ENCODE measurements around the gene KLF13. TPM values are rescaled to one million over a fixed set of nuclear protein-coding genes. Genes with fewer than 3 reads are reported as not detected.

The KLF13 gene
- polyA plus RNA-seq, 2 of the 4 experiments (the other 2 are of a cell fraction): 53.5 TPM

DNA sequence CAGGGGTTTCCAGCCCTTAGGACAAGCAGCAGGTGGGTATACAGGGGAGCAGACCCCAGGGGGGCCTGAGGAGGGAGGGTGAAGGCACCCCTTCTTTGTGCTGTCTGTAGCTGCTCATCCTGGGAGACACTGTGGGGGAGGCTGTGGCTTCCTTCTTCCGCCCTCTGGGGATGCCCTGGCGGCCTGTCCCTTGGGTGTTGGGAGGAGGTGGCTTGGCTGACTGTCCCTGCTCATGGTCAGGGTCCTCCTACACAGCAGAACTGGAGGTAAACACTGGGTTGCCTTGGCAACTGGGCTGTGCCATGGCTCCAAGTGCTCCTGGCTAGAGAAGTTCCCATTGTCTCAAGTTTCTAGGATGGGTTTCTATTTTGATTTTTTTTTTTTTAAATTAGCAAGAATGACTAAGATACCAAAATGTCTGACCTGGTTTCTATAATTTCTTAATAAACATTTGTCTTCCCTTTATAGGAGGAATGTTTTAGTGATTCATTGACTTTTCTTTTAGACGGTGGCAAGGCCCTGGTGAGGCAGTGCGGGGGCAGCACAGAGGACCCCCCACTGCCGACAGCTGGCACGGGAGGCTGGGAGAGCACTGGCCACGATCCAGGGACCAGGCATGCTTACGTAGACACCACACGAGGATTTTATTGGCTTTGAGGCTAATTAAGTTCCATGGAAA, 12.4 kb downstream of the KLF13 start (continued):
- TF ChIP-seq ELK1 (IDR thresholded peaks at IDR 0.05; ENCODE audit: low read depth, low read length) (no peak), JUNB (IDR thresholded peaks at IDR 0.05) (no peak), HDAC2 (IDR thresholded peaks at IDR 0.05) (no peak), CEBPB (IDR thresholded peaks at IDR 0.05) (no peak)

DNA sequence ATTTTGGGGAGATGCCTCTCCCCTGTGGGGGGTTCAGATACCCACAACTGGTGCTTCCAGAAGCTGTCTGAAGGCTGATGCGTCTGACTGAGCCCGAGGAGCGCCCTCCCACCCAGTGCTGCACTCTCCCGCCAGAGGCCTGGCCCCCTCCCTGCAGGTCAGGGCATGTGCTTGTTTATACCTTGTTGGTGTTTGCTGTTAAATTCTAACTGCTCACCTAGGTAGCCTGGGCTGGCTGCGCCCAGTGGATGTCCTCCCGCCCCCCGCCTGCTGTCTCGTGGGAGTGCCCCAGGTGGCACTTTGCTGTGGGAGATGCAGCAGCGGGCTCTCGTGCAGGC, 12.9 kb downstream of the KLF13 start:
- Histone ChIP-seq H3K9me3 (no peaks in the 10 kb centered on the region), H3K4me3 (no peak overlapping the region), H3K27ac (0 out of 6 replicates have a peak overlapping the region, but pooled peaks of 1 of the 2 experiments have one; percentile 4), H3K4me1 (peaks cover 35% of the 10 kb centered on the region), H3K4me2 (no peak overlapping the region; the same call in 2 of the 3 replicates)
- no peak for TF ChIP-seq FOXS1 (CRISPR knock-in tag; IDR thresholded peaks at IDR 0.05)
- no peak for TF ChIP-seq ZNF302 (CRISPR knock-in tag; IDR thresholded peaks at IDR 0.05)
- no peak for TF ChIP-seq RAD21 (conservative IDR thresholded peaks at IDR 0.05 in 1 of 2, IDR thresholded peaks at IDR 0.05 in 1 of 2)
- no peak for TF ChIP-seq CBX2 (IDR thresholded peaks at IDR 0.05; ENCODE audit: borderline replicate concordance, low read depth)
- TF ChIP-seq MAFK (IDR thresholded peaks at IDR 0.05; ENCODE audit: partially characterized antibody): no peak
- TF ChIP-seq, protein P1, sequence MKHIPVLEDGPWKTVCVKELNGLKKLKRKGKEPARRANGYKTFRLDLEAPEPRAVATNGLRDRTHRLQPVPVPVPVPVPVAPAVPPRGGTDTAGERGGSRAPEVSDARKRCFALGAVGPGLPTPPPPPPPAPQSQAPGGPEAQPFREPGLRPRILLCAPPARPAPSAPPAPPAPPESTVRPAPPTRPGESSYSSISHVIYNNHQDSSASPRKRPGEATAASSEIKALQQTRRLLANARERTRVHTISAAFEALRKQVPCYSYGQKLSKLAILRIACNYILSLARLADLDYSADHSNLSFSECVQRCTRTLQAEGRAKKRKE (CRISPR knock-in tag; IDR thresholded peaks at IDR 0.05; ENCODE audit: low read depth): no peak
- no peak for TF ChIP-seq CEBPB (IDR thresholded peaks at IDR 0.05)
- TF ChIP-seq RCOR1 (IDR thresholded peaks at IDR 0.05; ENCODE audit: low read depth, low read length): no peak
- no peak for TF ChIP-seq RARB (CRISPR knock-in tag; IDR thresholded peaks at IDR 0.05)
- no peak for TF ChIP-seq ZSCAN20 (CRISPR knock-in tag; IDR thresholded peaks at IDR 0.05)
- ChIA-PET CTCF (interaction anchor here (0.8 kb wide), 1 partner anchor 16 kb away, joined by 3 read pairs; no protein-coding TSS in a partner anchor), POLR2A (no interaction called here)
- DNase-seq (ENCODE audit: low read depth in 1 of 2, low spot score in 1 of 2) (no peak), FAIRE-seq (no peak), ATAC-seq (no peak)
- 88% methylated on average over 10 of the region's 10 CpGs for WGBS (ENCODE audit: missing lambda C conversion rate)

DNA sequence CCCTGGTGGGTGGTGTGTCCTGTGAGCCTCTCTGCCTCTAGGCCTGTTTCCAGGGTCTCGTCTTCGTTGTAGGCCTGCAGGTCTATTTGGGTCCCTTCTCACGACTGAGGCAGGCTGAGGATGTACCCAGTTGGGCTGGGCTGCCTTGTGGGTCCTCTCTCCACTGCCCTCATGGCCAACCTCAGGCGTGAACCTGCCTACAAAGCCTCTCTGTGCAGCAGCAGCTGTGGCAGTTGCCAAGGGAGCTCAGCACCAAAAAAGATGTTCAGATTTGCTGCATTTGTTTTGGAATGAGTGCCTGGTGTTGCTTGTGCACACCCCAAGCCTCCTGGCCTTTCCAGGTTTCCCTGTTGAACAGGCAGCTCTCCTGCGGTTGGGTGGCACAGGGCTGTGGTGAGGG, 13.4 kb downstream of the KLF13 start:
- no peak overlapping the region for H3K4me2 ChIP-seq
- ChIA-PET POLR2A (no interaction called here), CTCF (interaction anchor here (0.8 kb wide), 2 partner anchors 10 to 16 kb away, joined by 3 read pairs; no protein-coding TSS in a partner anchor)
- no peaks in the 10 kb centered on the region for H3K9me3 ChIP-seq
- DNase-seq (ENCODE audit: low read depth in 1 of 2, low spot score in 1 of 2): no peak
- H3K4me1 ChIP-seq: peaks cover 39% of the 10 kb centered on the region
- 86% methylated on average over 5 of the region's 5 CpGs for WGBS (ENCODE audit: missing lambda C conversion rate)
- no peak for ATAC-seq
- no peak overlapping the region for H3K27ac ChIP-seq
- no peak for TF ChIP-seq POLR2AphosphoS2 (conservative IDR thresholded peaks at IDR 0.05; ENCODE audit: low read length)
- TF ChIP-seq SMC3 (IDR thresholded peaks at IDR 0.05): no peak
- no peak for TF ChIP-seq CBX2 (IDR thresholded peaks at IDR 0.05; ENCODE audit: borderline replicate concordance, low read depth)
- TF ChIP-seq, protein P2, sequence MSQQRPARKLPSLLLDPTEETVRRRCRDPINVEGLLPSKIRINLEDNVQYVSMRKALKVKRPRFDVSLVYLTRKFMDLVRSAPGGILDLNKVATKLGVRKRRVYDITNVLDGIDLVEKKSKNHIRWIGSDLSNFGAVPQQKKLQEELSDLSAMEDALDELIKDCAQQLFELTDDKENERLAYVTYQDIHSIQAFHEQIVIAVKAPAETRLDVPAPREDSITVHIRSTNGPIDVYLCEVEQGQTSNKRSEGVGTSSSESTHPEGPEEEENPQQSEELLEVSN (IDR thresholded peaks at IDR 0.05; ENCODE audit: borderline replicate concordance, low read depth): no peak
- no peak for TF ChIP-seq CEBPB (IDR thresholded peaks at IDR 0.05)
- no peak for TF ChIP-seq ZSCAN20 (CRISPR knock-in tag; IDR thresholded peaks at IDR 0.05)
- no peak for TF ChIP-seq ELK1 (IDR thresholded peaks at IDR 0.05; ENCODE audit: low read depth, low read length)
- TF ChIP-seq NR3C1 (IDR thresholded peaks at IDR 0.05): no peak
- TF ChIP-seq FOXS1 (CRISPR knock-in tag; IDR thresholded peaks at IDR 0.05): no peak
- no peak for TF ChIP-seq CHD4 (IDR thresholded peaks at IDR 0.05; ENCODE audit: borderline replicate concordance)
- no peak for TF ChIP-seq HOXA7 (CRISPR knock-in tag; IDR thresholded peaks at IDR 0.05)
- no peak for TF ChIP-seq FOSL2 (IDR thresholded peaks at IDR 0.05)
- no peak for TF ChIP-seq FOSL2 (CRISPR knock-in tag; IDR thresholded peaks at IDR 0.05)
- TF ChIP-seq, protein P3, sequence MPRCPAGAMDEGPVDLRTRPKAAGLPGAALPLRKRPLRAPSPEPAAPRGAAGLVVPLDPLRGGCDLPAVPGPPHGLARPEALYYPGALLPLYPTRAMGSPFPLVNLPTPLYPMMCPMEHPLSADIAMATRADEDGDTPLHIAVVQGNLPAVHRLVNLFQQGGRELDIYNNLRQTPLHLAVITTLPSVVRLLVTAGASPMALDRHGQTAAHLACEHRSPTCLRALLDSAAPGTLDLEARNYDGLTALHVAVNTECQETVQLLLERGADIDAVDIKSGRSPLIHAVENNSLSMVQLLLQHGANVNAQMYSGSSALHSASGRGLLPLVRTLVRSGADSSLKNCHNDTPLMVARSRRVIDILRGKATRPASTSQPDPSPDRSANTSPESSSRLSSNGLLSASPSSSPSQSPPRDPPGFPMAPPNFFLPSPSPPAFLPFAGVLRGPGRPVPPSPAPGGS (IDR thresholded peaks at IDR 0.05): no peak
- no peak for TF ChIP-seq RNF2 (IDR thresholded peaks at IDR 0.05; ENCODE audit: borderline replicate concordance, low read depth)
- TF ChIP-seq EHMT2 (IDR thresholded peaks at IDR 0.05; ENCODE audit: low read depth): no peak
- TF ChIP-seq HEYL (CRISPR knock-in tag; IDR thresholded peaks at IDR 0.05): no peak
- TF ChIP-seq RFX5 (IDR thresholded peaks at IDR 0.05): no peak
- no peak for FAIRE-seq
- H3K4me3 ChIP-seq: no peak overlapping the region

All from A549 (cell line).